DOHH2 (cell line): Measurements from ENCODE around the gene TAL2.

Experiments
- H3F3A ChIP-seq: fragments of 200-600 bp; sonication (generic), shearing (Covaris generic); 2 replicates; pipeline ENCODE4 v1.6.0; 2016; ENCODE audit warnings: antibody characterized with exemption, mild to moderate bottlenecking; ENCODE audit not compliant: control insufficient read depth, insufficient read depth
- H3K27ac ChIP-seq: fragments of 200-600 bp; sonication (generic); 2 replicates; pipeline ENCODE4 v1.5.1; 2014; ENCODE audit warnings: low read depth, mild to moderate bottlenecking, low read length, moderate library complexity
- H3K27me3 ChIP-seq: fragments of 200-600 bp; sonication (generic); 2 replicates; pipeline ENCODE4 v1.6.1; 2014; ENCODE audit warnings: mild to moderate bottlenecking, low read length, mixed read lengths; ENCODE audit not compliant: control insufficient read depth
- H3K36me3 ChIP-seq: fragments of 200-600 bp; sonication (generic); 2 replicates; pipeline ENCODE4 v1.6.1; 2014; ENCODE audit warnings: mild to moderate bottlenecking, low read length, moderate library complexity, mixed read lengths; ENCODE audit not compliant: control insufficient read depth
- H3K4me1 ChIP-seq: fragments of 200-600 bp; sonication (generic); 2 replicates; pipeline ENCODE4 v1.6.1; 2014; ENCODE audit warnings: mild to moderate bottlenecking, low read length, mixed read lengths; ENCODE audit not compliant: control insufficient read depth
- H3K4me2 ChIP-seq: fragments of 200-600 bp; sonication (generic); 2 replicates; pipeline ENCODE4 v1.6.0; 2014; ENCODE audit warnings: mild to moderate bottlenecking, low read length, moderate library complexity
- H3K4me3 ChIP-seq: fragments of 200-600 bp; sonication (generic); 2 replicates; pipeline ENCODE4 v1.5.1; 2014; ENCODE audit warnings: mild to moderate bottlenecking, low read length, mixed read lengths
- H3K79me2 ChIP-seq: fragments of 200-600 bp; sonication (generic); 2 replicates; pipeline ENCODE4 v1.6.1; 2014; ENCODE audit warnings: mild to moderate bottlenecking, low read length, mixed read lengths; ENCODE audit not compliant: control insufficient read depth
- H3K9me2 ChIP-seq: fragments of 200-600 bp; sonication (generic); replicated peaks from 2 replicates; pipeline ENCODE4 v1.6.1; 2014; ENCODE audit warnings: mild to moderate bottlenecking, low read length, mixed read lengths; ENCODE audit not compliant: control insufficient read depth
- H3K9me3 ChIP-seq: fragments of 200-600 bp; sonication (generic); 2 replicates; pipeline ENCODE4 v1.6.1; 2014; ENCODE audit warnings: antibody characterized with exemption, low read length, mixed read lengths; ENCODE audit not compliant: control insufficient read depth, insufficient read depth
- H4K20me1 ChIP-seq: fragments of 200-600 bp; sonication (generic); 2 replicates; pipeline ENCODE4 v1.6.0; 2014; ENCODE audit warnings: low read depth, mild to moderate bottlenecking, antibody characterized with exemption, low read length, moderate library complexity; ENCODE audit not compliant: control insufficient read depth, insufficient read depth
- CTCF ChIP-seq: fragments of 200-600 bp; sonication (generic); IDR thresholded peaks from one replicate; pipeline ENCODE4 v1.5.1; 2014; ENCODE audit warnings: antibody characterized with exemption, mild to moderate bottlenecking, low read depth, low read length; ENCODE audit not compliant: poor library complexity, severe bottlenecking
- EZH2phosphoT487 ChIP-seq: fragments of 200-600 bp; sonication (generic); IDR thresholded peaks from 2 replicates; pipeline ENCODE4 v1.6.1; 2017; ENCODE audit warnings: borderline replicate concordance, mild to moderate bottlenecking, antibody characterized with exemption, low read length, moderate library complexity, mixed read lengths

Gene TAL2

GRCh38 chr9:105639936-105640335 is 22.3 kb upstream of the TAL2 start:
- H3K27me3 ChIP-seq: no peaks in the 10 kb centered on the region
- no peaks in the 10 kb centered on the region for H3K9me2 ChIP-seq
- H3F3A ChIP-seq: no peaks in the 10 kb centered on the region
- no peaks in the 10 kb centered on the region for H3K9me3 ChIP-seq
- no peak overlapping the region for H3K27ac ChIP-seq
- H3K4me3 ChIP-seq: no peak overlapping the region
- H3K4me1 ChIP-seq: peaks cover 4% of the 10 kb centered on the region; the same call in 1 of the 2 replicates
- no peak overlapping the region for H3K4me2 ChIP-seq
- peaks cover 2% of the 10 kb centered on the region; the same call in 1 of the 2 replicates for H3K36me3 ChIP-seq
- no peak for TF ChIP-seq CTCF
- TF ChIP-seq EZH2phosphoT487: no peak
- H3K79me2 ChIP-seq: no peaks in the 10 kb centered on the region
- no peaks in the 10 kb centered on the region for H4K20me1 ChIP-seq

GRCh38 chr9:105643795-105644194 is 18.5 kb upstream of the TAL2 start:
- Histone ChIP-seq H3K9me3 (no peaks in the 10 kb centered on the region), H3K36me3 (peaks cover 2% of the 10 kb centered on the region; the same call in 1 of the 2 replicates), H4K20me1 (no peaks in the 10 kb centered on the region), H3K9me2 (no peaks in the 10 kb centered on the region), H3K27me3 (no peaks in the 10 kb centered on the region), H3K79me2 (no peaks in the 10 kb centered on the region), H3K27ac (no peak overlapping the region), H3F3A (no peaks in the 10 kb centered on the region), H3K4me2 (no peak overlapping the region), H3K4me3 (no peak overlapping the region), H3K4me1 (peaks cover 4% of the 10 kb centered on the region; the same call in 1 of the 2 replicates)
- TF ChIP-seq CTCF (no peak), EZH2phosphoT487 (no peak)

GRCh38 chr9:105646879-105647594 is 15.2 kb upstream of the TAL2 start:
- TF ChIP-seq CTCF (no peak), EZH2phosphoT487 (no peak)
- H3K27me3 ChIP-seq: no peaks in the 10 kb centered on the region
- 0 out of 2 replicates have a peak, but pooled peaks cover 2% of the 10 kb centered on the region for H3F3A ChIP-seq
- no peaks in the 10 kb centered on the region for H3K9me2 ChIP-seq
- H3K79me2 ChIP-seq: no peaks in the 10 kb centered on the region
- no peaks in the 10 kb centered on the region for H3K36me3 ChIP-seq
- peaks cover 8% of the 10 kb centered on the region; the same call in 1 of the 2 replicates for H3K4me1 ChIP-seq
- no peak overlapping the region for H3K4me2 ChIP-seq
- H3K9me3 ChIP-seq: no peaks in the 10 kb centered on the region
- H4K20me1 ChIP-seq: no peaks in the 10 kb centered on the region
- no peak overlapping the region for H3K4me3 ChIP-seq
- no peak overlapping the region for H3K27ac ChIP-seq
